ENCODE data around the gene GALNTL6. TPM values are rescaled to one million over a fixed set of nuclear protein-coding genes. Genes with fewer than 3 reads are reported as not detected.

Gene GALNTL6
- total and polyA plus RNA-seq, 2 experiments from 2014 or later: 0.38 to 0.40 TPM

DNA sequence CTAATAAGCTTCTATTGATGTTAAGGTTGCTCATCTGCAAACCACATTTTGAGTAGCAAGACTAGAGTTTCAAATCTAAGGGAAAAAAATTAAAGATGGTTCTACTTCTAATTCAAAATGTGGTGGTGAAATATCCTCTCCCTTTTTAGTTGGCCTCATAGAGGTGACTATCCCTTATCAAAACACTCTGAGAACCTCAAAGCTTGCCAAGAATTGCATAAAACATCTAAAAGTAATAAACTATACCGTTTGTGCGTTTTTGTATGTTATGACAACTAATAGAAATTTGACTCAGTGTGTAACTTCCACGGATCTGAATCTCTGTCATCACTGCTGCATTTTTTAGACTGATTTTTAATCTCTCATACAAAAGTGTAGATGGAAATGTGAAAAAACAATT lies 682.6 kb downstream of the GALNTL6 start:
- H3K79me2 ChIP-seq (replicated peaks; ENCODE audit: insufficient read depth): no peaks in the 10 kb centered on the region
- no peak overlapping the region for H3K4me3 ChIP-seq
- no peak overlapping the region for H3K27ac Mint-ChIP-seq
- no peak for DNase-seq (ENCODE audit: low spot score)
- no peak for ATAC-seq
- H3K9me2 ChIP-seq (ENCODE audit: insufficient read depth): no peaks in the 10 kb centered on the region
- no peaks in the 10 kb centered on the region for H3K27me3 Mint-ChIP-seq (ENCODE audit: insufficient read depth, low read depth, poor library complexity)
- TF ChIP-seq, protein P1, sequence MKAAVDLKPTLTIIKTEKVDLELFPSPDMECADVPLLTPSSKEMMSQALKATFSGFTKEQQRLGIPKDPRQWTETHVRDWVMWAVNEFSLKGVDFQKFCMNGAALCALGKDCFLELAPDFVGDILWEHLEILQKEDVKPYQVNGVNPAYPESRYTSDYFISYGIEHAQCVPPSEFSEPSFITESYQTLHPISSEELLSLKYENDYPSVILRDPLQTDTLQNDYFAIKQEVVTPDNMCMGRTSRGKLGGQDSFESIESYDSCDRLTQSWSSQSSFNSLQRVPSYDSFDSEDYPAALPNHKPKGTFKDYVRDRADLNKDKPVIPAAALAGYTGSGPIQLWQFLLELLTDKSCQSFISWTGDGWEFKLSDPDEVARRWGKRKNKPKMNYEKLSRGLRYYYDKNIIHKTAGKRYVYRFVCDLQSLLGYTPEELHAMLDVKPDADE (IDR thresholded peaks at IDR 0.05): no peak
- TF ChIP-seq, protein P2, sequence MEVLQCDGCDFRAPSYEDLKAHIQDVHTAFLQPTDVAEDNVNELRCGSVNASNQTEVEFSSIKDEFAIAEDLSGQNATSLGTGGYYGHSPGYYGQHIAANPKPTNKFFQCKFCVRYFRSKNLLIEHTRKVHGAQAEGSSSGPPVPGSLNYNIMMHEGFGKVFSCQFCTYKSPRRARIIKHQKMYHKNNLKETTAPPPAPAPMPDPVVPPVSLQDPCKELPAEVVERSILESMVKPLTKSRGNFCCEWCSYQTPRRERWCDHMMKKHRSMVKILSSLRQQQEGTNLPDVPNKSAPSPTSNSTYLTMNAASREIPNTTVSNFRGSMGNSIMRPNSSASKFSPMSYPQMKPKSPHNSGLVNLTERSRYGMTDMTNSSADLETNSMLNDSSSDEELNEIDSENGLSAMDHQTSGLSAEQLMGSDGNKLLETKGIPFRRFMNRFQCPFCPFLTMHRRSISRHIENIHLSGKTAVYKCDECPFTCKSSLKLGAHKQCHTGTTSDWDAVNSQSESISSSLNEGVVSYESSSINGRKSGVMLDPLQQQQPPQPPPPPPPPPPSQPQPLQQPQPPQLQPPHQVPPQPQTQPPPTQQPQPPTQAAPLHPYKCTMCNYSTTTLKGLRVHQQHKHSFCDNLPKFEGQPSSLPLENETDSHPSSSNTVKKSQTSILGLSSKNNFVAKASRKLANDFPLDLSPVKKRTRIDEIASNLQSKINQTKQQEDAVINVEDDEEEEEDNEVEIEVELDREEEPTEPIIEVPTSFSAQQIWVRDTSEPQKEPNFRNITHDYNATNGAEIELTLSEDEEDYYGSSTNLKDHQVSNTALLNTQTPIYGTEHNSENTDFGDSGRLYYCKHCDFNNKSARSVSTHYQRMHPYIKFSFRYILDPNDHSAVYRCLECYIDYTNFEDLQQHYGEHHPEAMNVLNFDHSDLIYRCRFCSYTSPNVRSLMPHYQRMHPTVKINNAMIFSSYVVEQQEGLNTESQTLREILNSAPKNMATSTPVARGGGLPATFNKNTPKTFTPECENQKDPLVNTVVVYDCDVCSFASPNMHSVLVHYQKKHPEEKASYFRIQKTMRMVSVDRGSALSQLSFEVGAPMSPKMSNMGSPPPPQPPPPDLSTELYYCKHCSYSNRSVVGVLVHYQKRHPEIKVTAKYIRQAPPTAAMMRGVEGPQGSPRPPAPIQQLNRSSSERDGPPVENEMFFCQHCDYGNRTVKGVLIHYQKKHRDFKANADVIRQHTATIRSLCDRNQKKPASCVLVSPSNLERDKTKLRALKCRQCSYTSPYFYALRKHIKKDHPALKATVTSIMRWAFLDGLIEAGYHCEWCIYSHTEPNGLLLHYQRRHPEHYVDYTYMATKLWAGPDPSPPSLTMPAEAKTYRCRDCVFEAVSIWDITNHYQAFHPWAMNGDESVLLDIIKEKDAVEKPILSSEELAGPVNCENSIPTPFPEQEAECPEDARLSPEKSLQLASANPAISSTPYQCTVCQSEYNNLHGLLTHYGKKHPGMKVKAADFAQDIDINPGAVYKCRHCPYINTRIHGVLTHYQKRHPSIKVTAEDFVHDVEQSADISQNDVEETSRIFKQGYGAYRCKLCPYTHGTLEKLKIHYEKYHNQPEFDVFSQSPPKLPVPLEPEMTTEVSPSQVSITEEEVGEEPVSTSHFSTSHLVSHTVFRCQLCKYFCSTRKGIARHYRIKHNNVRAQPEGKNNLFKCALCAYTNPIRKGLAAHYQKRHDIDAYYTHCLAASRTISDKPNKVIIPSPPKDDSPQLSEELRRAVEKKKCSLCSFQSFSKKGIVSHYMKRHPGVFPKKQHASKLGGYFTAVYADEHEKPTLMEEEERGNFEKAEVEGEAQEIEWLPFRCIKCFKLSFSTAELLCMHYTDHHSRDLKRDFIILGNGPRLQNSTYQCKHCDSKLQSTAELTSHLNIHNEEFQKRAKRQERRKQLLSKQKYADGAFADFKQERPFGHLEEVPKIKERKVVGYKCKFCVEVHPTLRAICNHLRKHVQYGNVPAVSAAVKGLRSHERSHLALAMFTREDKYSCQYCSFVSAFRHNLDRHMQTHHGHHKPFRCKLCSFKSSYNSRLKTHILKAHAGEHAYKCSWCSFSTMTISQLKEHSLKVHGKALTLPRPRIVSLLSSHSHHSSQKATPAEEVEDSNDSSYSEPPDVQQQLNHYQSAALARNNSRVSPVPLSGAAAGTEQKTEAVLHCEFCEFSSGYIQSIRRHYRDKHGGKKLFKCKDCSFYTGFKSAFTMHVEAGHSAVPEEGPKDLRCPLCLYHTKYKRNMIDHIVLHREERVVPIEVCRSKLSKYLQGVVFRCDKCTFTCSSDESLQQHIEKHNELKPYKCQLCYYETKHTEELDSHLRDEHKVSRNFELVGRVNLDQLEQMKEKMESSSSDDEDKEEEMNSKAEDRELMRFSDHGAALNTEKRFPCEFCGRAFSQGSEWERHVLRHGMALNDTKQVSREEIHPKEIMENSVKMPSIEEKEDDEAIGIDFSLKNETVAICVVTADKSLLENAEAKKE (CRISPR knock-in tag; IDR thresholded peaks at IDR 0.05): no peak
- TF ChIP-seq, protein P3, sequence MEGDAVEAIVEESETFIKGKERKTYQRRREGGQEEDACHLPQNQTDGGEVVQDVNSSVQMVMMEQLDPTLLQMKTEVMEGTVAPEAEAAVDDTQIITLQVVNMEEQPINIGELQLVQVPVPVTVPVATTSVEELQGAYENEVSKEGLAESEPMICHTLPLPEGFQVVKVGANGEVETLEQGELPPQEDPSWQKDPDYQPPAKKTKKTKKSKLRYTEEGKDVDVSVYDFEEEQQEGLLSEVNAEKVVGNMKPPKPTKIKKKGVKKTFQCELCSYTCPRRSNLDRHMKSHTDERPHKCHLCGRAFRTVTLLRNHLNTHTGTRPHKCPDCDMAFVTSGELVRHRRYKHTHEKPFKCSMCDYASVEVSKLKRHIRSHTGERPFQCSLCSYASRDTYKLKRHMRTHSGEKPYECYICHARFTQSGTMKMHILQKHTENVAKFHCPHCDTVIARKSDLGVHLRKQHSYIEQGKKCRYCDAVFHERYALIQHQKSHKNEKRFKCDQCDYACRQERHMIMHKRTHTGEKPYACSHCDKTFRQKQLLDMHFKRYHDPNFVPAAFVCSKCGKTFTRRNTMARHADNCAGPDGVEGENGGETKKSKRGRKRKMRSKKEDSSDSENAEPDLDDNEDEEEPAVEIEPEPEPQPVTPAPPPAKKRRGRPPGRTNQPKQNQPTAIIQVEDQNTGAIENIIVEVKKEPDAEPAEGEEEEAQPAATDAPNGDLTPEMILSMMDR (conservative IDR thresholded peaks at IDR 0.05; ENCODE audit: low read depth in 2 of 2): no peak
- TF ChIP-seq NANOG (IDR thresholded peaks at IDR 0.05; ENCODE audit: borderline replicate concordance) (no peak), ZNF114 (CRISPR knock-in tag; IDR thresholded peaks at IDR 0.05) (no peak), STAT1 (IDR thresholded peaks at IDR 0.05; ENCODE audit: unreplicated experiment) (no peak), EZH2phosphoT487 (IDR thresholded peaks at IDR 0.05; ENCODE audit: unreplicated experiment) (no peak)
- H3K4me2 ChIP-seq: no peak overlapping the region
- no peaks in the 10 kb centered on the region for H3K36me3 Mint-ChIP-seq (ENCODE audit: low read depth)
- H3K36me3 ChIP-seq (ENCODE audit: insufficient read depth): no peaks in the 10 kb centered on the region
- H3K9me3 Mint-ChIP-seq: no peaks in the 10 kb centered on the region
- H3F3A ChIP-seq (replicated peaks; ENCODE audit: low read depth): no peaks in the 10 kb centered on the region
- no peaks in the 10 kb centered on the region for H3K4me1 ChIP-seq (ENCODE audit: insufficient read depth)
- H2AFZ ChIP-seq: no peak overlapping the region
- no peaks in the 10 kb centered on the region for H3K27me3 ChIP-seq (ENCODE audit: insufficient read depth)
- no peaks in the 10 kb centered on the region for H4K20me1 ChIP-seq (replicated peaks; ENCODE audit: insufficient read depth)
- H3K4me3 Mint-ChIP-seq: no peak overlapping the region
- H3K4me1 Mint-ChIP-seq: no peaks in the 10 kb centered on the region
- H3K27ac ChIP-seq (ENCODE audit: low read depth): no peak overlapping the region
